IPS DF 6.9 (cell line): Measurements from ENCODE around the gene CABLES1.
"Not testable (repeated sequence)": the region's sequence is repeated elsewhere in the genome, so short reads cannot be mapped to it uniquely, and the experiment has no call there.

Experiments
- DNase-seq: peaks from one replicate; pipeline ENCODE4 v3.0.0-alpha.2; 2013; ENCODE audit warnings: low read depth, low spot score
- H3K27ac ChIP-seq: one replicate; pipeline ENCODE4 v1.5.1; 2013; ENCODE audit warnings: low read length, control low read depth
- H3K27me3 ChIP-seq: 2 replicates; pipeline ENCODE4 v1.6.1; 2013; ENCODE audit warnings: mild to moderate bottlenecking, low read length; ENCODE audit not compliant: control insufficient read depth, insufficient read depth
- H3K36me3 ChIP-seq: 2 replicates; pipeline ENCODE4 v1.6.1; 2013; ENCODE audit warnings: low read length; ENCODE audit not compliant: control insufficient read depth, insufficient read depth
- H3K4me1 ChIP-seq: 2 replicates; pipeline ENCODE4 v1.6.1; 2013; ENCODE audit warnings: low read length; ENCODE audit not compliant: control insufficient read depth, insufficient read depth
- H3K4me3 ChIP-seq: 2 replicates; pipeline ENCODE4 v1.5.1; 2013; ENCODE audit warnings: mild to moderate bottlenecking, low read length
- H3K9me3 ChIP-seq: 2 replicates; pipeline ENCODE4 v1.6.1; 2013; ENCODE audit warnings: low read length, inconsistent platforms; ENCODE audit not compliant: control insufficient read depth, insufficient read depth
- WGBS: extraction: QIAGEN DNeasy Blood & Tissue Kit; methylation state at CpG from one replicate; pipeline ENCODE4 v1.1.7; 2013; ENCODE audit warnings: mixed read lengths, missing lambda C conversion rate; ENCODE audit not compliant: insufficient read length, insufficient coverage; 5-methylcytosine and 5-hydroxymethylcytosine counted together

The CABLES1 gene

DNA sequence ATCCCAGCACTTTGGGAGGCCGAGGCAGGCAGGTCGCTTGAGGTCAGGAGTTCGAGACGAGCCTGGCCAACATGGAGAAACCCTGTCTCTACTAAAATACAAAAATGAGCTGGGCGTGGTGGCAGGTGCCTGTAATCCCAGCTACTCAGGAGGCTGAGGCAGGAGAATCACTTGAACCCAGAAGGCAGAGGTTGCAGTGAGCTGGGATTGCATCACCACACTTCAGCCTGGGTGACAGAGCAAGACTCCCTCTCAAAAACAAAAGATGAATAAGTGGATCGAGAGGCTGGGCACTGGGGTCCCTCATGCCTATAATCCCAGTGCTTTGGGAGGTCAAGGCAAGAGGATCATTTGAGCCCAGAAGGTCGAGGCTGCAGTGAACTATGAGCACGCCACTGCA lies 38.3 kb upstream of the CABLES1 start:
- WGBS: no CpG with 5 or more reads among the region's 8 CpGs

GRCh38 chr18:23099621-23100020 lies 35.7 kb upstream of the CABLES1 start:
- H3K27me3 ChIP-seq: no peaks in the 10 kb centered on the region
- H3K4me3 ChIP-seq: no peak overlapping the region
- no peaks in the 10 kb centered on the region for H3K36me3 ChIP-seq
- no peaks in the 10 kb centered on the region for H3K4me1 ChIP-seq
- no CpG with 5 or more reads among the region's 5 CpGs for WGBS
- no peak overlapping the region for H3K27ac ChIP-seq
- H3K9me3 ChIP-seq: no peaks in the 10 kb centered on the region
- no peak for DNase-seq

More for the DNA sequence above, 38.3 kb upstream of the CABLES1 start:
- DNase-seq, H3K4me1 ChIP-seq, H3K27me3 ChIP-seq, H3K9me3 ChIP-seq, H3K36me3 ChIP-seq, H3K27ac ChIP-seq, H3K4me3 ChIP-seq: not testable (repeated sequence)

GRCh38 chr18:23101861-23102432 lies 33.3 kb upstream of the CABLES1 start:
- Histone ChIP-seq H3K4me1 (no peaks in the 10 kb centered on the region; the same call in 1 of the 2 replicates), H3K36me3 (no peaks in the 10 kb centered on the region), H3K27ac (no peak overlapping the region), H3K4me3 (no peak overlapping the region), H3K9me3 (no peaks in the 10 kb centered on the region), H3K27me3 (no peaks in the 10 kb centered on the region)
- WGBS: no CpG with 5 or more reads among the region's 12 CpGs
- DNase-seq: no peak

GRCh38 chr18:23102493-23103261 lies 32.6 kb upstream of the CABLES1 start:
- Histone ChIP-seq H3K9me3 (no peaks in the 10 kb centered on the region), H3K27me3 (no peaks in the 10 kb centered on the region), H3K36me3 (no peaks in the 10 kb centered on the region), H3K27ac (no peak overlapping the region), H3K4me3 (no peak overlapping the region), H3K4me1 (no peaks in the 10 kb centered on the region; the same call in 1 of the 2 replicates)
- no CpG with 5 or more reads among the region's 11 CpGs for WGBS
- no peak for DNase-seq

GRCh38 chr18:23103449-23103848 lies 31.8 kb upstream of the CABLES1 start:
- DNase-seq: no peak
- Histone ChIP-seq H3K36me3 (no peaks in the 10 kb centered on the region), H3K4me3 (no peak overlapping the region), H3K27me3 (no peaks in the 10 kb centered on the region), H3K27ac (no peak overlapping the region), H3K9me3 (no peaks in the 10 kb centered on the region), H3K4me1 (no peaks in the 10 kb centered on the region; the same call in 1 of the 2 replicates)
- WGBS: no CpG with 5 or more reads among the region's 4 CpGs

- WGBS: no CpG with 5 or more reads among the region's 3 CpGs
- Histone ChIP-seq H3K27me3 (no peaks in the 10 kb centered on the region), H3K4me1 (no peaks in the 10 kb centered on the region; the same call in 1 of the 2 replicates), H3K4me3 (no peak overlapping the region), H3K27ac (no peak overlapping the region), H3K36me3 (no peaks in the 10 kb centered on the region), H3K9me3 (no peaks in the 10 kb centered on the region)
- DNase-seq: no peak
Measured at GRCh38 chr18:23105030-23105429, 30.3 kb upstream of the CABLES1 start.

DNA sequence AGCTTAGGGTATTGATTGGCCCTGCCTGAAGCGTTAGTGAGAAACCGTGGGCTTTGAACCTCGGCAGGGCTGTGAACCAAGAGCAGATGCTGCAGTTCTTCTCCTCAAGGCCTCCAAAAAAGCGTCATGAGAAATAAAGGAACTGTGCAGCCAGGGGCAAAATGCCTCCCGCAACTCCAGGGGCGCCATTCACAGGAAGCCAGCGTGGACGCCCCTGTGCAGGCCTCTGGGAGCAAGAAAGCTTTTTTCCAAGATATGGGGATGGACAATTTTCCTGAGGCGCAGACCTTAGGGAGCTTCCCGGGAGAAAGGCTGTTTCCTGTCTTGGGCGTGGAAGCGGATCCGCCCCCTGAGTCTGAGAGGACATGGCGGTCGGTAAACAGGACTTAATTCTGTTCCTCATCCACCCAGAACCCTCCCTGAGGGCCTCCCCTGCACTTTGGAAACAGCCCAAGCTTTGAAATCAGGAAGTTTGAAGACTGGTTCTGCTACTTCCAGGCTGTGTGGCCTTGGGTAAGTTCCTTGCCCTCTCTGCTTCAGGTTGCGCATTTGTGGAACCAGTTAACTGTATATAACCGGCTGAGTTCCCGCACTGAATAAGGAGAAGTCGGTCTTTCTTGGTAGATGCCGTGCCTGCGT lies 29.6 kb upstream of the CABLES1 start:
- no peaks in the 10 kb centered on the region for H3K36me3 ChIP-seq
- WGBS: no CpG with 5 or more reads among the region's 21 CpGs
- no peak overlapping the region for H3K27ac ChIP-seq
- no peak overlapping the region for H3K4me3 ChIP-seq
- no peaks in the 10 kb centered on the region for H3K27me3 ChIP-seq
- H3K4me1 ChIP-seq: no peaks in the 10 kb centered on the region; the same call in 1 of the 2 replicates
- no peaks in the 10 kb centered on the region for H3K9me3 ChIP-seq
- DNase-seq: no peak

DNA sequence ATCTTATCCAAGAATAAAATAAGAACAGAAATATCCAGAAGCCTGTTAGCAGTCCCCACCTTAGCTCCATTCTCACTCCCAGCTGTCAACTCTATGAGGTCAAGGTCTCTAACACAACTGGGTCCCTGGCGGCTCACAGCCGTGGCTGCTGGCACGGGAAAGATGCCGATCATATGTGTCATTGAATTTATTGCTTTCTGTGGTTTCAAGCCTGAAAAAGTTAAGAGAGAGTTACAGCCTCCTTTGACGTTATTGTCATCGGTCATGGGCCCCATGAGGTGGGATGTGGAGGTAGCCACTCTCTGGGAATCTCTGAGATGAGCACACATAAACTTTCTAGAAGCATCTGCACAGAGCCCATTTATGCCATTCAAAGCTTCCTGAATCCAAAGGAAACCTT lies 28.7 kb upstream of the CABLES1 start:
- H3K27ac ChIP-seq: no peak overlapping the region
- WGBS: no CpG with 5 or more reads among the region's 6 CpGs
- no peaks in the 10 kb centered on the region for H3K27me3 ChIP-seq
- no peaks in the 10 kb centered on the region for H3K36me3 ChIP-seq
- H3K4me3 ChIP-seq: no peak overlapping the region
- no peaks in the 10 kb centered on the region for H3K9me3 ChIP-seq
- no peaks in the 10 kb centered on the region; the same call in 1 of the 2 replicates for H3K4me1 ChIP-seq
- no peak for DNase-seq

DNA sequence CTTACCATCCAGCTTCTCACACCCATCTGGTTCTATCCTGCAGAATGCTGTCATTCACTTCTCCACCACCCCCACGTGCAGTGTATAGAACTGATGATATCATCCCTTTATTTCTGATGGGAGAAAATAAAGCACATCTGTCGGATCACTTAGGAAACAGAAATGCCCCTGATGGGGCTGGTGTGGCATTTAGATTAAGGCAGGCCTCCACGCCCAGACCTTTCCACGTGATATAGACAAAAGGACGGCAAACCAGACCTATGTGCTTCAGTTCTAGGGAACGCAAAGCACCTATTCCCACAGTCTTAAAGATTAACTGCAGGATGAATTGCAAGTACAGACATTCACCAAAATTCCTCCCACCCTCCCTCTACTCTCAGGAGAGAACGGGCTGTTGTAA lies 27.6 kb upstream of the CABLES1 start:
- H3K27ac ChIP-seq: no peak overlapping the region
- H3K36me3 ChIP-seq: no peaks in the 10 kb centered on the region
- H3K27me3 ChIP-seq: no peaks in the 10 kb centered on the region
- H3K4me1 ChIP-seq: no peaks in the 10 kb centered on the region; the same call in 1 of the 2 replicates
- WGBS: no CpG with 5 or more reads among the region's 7 CpGs
- H3K4me3 ChIP-seq: no peak overlapping the region
- DNase-seq: no peak
- no peaks in the 10 kb centered on the region for H3K9me3 ChIP-seq

DNA sequence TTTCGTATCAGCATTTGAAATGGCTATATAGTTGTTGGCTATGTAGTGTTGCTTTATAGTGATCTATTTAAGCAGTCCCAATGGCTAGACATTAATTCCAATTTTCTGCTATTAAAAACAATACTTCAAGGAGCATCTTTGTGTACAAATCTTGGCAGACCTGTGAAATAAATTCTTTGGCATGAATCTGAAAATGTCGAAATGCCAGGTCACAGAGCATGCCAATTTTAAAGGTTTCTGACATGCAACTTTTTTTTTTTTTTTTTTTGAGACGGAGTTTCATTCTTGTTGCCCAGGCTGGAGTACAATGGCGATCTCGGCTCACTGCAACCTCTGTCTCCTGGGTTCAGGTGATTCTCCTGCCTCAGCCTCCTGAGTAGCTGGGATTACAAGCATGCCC lies 26.8 kb upstream of the CABLES1 start:
- Histone ChIP-seq H3K4me1 (no peaks in the 10 kb centered on the region; the same call in 1 of the 2 replicates), H3K36me3 (no peaks in the 10 kb centered on the region), H3K27me3 (no peaks in the 10 kb centered on the region), H3K4me3 (no peak overlapping the region), H3K27ac (no peak overlapping the region), H3K9me3 (no peaks in the 10 kb centered on the region)
- no peak for DNase-seq
- no CpG with 5 or more reads among the region's 5 CpGs for WGBS
